ENCODE results near the gene DLX1. TPM values are rescaled to one million over a fixed set of nuclear protein-coding genes. Genes with fewer than 3 reads are reported as not detected.
"Not testable (repeated sequence)": the region's sequence is repeated elsewhere in the genome, so short reads cannot be mapped to it uniquely, and the experiment has no call there.

Gene DLX1
- total RNA-seq, 1 donor from 2014 or later: not detected

DNA sequence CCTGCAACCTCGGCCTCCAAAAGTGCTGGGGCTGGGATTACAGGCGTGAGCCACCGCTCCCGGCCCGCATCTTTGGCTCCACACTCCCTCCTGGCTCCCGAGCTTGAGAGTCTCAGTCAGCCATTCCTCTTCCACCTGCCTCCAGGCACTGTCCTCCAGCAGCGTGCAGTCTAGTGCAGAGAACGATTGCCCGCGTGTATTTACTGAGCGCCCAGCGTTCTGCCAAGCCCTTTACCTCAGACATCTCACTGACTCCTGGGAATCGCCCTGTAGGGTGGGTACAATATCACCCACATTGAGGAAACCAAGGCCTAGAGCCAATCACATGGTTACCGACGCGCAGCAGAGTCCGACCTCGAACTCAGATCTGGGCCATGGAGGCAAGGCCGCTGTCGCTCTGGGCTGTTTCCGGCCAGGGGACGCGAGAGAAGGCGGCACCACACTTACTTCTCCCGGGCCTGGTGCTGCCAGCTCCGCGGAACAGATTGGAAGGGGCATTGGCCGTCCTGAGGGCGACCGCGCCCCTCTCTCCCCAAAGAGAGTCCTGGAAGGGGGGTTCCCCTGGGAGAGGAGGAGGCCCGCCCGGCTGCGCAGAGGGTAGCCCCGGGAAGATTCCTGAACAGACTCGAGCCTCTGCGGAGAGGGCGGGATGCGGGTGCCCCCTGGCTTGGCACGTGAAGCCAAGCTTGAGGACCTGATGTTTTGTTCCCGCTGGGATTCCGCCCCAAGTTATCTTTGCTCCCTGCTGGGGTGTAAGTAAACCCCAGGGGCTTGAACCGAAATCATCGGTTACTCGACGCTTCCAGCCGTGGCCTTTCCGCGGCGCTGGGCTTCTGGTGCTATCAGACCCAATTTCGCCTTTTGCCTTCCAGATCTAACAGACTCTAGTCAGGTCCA lies 22.6 kb downstream of the DLX1 start:
- Histone ChIP-seq H3K4me1 (peaks cover 0 to 5% of the 10 kb centered on the region in 2 donors), H3K4me3 (no peak overlapping the region), H3K27me3 (peaks cover 23% of the 10 kb centered on the region), H3K9me3 (no peaks in the 10 kb centered on the region), H3K36me3 (no peaks in the 10 kb centered on the region), H3K27ac (no peak overlapping the region)
- DNase-seq (ENCODE audit: low spot score in 2 of 2): no peak
- intact Hi-C loops (cut with DNase I): loop anchor here (5.0 kb wide), 1 partner anchor 296 kb away; no protein-coding TSS in a partner anchor
- TF ChIP-seq, protein P1, sequence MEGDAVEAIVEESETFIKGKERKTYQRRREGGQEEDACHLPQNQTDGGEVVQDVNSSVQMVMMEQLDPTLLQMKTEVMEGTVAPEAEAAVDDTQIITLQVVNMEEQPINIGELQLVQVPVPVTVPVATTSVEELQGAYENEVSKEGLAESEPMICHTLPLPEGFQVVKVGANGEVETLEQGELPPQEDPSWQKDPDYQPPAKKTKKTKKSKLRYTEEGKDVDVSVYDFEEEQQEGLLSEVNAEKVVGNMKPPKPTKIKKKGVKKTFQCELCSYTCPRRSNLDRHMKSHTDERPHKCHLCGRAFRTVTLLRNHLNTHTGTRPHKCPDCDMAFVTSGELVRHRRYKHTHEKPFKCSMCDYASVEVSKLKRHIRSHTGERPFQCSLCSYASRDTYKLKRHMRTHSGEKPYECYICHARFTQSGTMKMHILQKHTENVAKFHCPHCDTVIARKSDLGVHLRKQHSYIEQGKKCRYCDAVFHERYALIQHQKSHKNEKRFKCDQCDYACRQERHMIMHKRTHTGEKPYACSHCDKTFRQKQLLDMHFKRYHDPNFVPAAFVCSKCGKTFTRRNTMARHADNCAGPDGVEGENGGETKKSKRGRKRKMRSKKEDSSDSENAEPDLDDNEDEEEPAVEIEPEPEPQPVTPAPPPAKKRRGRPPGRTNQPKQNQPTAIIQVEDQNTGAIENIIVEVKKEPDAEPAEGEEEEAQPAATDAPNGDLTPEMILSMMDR (IDR thresholded peaks at IDR 0.05): no peak

DNA sequence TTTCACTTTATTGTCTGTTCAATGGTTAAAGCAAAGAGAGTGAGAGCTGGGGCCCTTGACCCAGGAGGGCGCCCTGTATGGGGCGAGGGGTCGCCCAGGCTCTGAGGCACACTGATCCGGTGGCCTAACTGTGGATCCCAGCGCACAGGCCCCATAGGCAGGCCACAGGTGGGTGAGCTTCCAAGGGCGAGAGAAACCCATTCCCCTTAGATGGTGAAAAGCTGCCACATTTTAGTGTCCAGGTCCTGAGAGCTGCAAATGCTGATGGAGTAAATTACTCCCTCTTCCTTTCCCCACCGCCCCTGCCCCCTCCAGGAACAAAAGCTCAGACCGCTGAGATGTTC lies 23.3 kb downstream of the DLX1 start:
- TF ChIP-seq, protein P1 (IDR thresholded peaks at IDR 0.05): no peak
- intact Hi-C loops (cut with DNase I): loop anchor here (5.0 kb wide), 1 partner anchor 296 kb away; no protein-coding TSS in a partner anchor
- H3K4me3 ChIP-seq: no peak overlapping the region
- peaks cover 0 to 5% of the 10 kb centered on the region in 2 donors for H3K4me1 ChIP-seq
- DNase-seq (ENCODE audit: low spot score in 2 of 2): no peak
- H3K36me3 ChIP-seq: no peaks in the 10 kb centered on the region
- peaks cover 17% of the 10 kb centered on the region for H3K27me3 ChIP-seq
- H3K9me3 ChIP-seq: no peaks in the 10 kb centered on the region
- no peak overlapping the region for H3K27ac ChIP-seq

DNA sequence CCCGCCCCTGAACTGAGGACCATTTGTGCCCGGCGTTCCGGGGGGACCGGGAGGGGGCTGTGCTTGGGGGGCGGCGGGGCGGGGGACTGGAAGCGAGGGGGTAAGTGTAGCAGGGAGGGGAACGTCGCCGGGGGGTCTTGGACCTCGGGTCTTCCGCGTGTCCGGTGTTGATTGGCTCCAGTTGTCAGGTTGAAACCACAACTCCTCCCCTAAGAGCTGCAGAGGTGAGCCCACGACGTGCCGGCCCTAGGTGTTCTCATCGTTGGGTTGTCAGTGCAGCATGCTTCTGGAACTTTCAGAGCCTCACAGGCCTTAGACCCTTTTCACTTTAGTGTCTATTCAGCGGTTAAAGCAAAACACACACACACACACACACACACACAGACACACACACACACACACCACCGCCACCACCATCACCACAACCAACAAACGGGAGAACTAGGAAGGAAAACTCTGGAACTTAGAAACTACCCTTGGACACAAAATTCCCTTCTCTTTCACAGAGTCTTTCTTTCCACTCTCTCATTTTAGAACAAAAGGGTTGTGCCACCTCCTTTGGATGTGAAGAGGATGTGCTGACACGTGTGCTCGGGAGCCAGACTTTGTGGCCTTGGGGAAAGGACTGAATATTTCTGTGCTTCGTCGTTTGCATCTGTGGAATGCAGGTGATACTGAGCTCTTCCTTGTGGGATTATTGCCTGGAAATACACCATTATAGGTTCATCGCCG lies 24.1 kb downstream of the DLX1 start:
- Histone ChIP-seq H3K9me3 (no peaks in the 10 kb centered on the region), H3K27me3 (peaks cover 8% of the 10 kb centered on the region), H3K4me1 (peaks cover 0 to 5% of the 10 kb centered on the region in 2 donors), H3K27ac (no peak overlapping the region), H3K36me3 (no peaks in the 10 kb centered on the region), H3K4me3 (no peak overlapping the region)
- intact Hi-C loops (cut with DNase I): loop anchor here (5.0 kb wide), 1 partner anchor 297 kb away; no protein-coding TSS in a partner anchor
- TF ChIP-seq, protein P1 (IDR thresholded peaks at IDR 0.05): no peak
- DNase-seq (ENCODE audit: low spot score in 2 of 2): no peak

DNA sequence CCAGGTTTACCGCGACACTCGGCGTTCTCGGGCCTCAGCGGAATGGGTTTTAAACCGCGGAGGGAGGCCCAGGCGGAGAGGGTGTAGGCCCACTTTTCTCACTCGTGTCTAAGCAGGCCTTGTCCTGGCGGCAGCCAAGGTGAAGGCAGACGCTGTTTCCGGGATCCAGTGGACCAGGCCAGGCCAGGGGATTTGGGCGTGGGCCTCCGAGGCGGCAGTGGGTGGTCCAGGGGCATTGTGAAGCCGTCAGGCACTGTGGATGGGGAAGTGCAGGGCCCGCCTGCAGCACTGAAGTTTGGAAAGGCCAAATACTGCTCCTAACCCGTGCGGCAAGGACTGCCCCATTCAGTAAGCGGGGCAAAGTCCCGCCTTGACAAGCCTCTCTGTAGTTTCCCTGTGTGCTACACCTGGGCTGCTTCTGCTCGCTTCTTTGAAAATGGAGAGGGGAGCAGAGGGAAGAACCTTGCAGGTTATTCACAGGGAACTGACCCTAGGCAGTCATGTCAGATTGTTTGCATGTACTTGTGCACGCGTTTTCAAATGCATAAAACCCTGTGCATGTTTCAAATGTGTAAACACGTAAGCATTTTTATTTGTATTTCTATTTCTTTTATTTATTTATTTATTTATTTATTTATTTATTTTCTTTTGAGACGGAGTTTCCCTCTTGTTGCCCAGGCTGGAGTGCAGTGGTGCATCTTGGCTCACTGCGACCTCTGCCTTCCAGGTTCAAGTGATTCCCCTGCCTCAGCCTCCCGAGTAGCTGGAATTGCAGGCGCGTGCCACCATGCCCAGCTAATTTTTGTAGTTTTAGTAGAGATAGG lies 24.9 kb downstream of the DLX1 start:
- Histone ChIP-seq H3K9me3 (no peaks in the 10 kb centered on the region), H3K27ac (no peak overlapping the region), H3K27me3 (peaks cover 7% of the 10 kb centered on the region), H3K4me3 (no peak overlapping the region), H3K36me3 (no peaks in the 10 kb centered on the region), H3K4me1 (peaks cover 0 to 5% of the 10 kb centered on the region in 2 donors)
- TF ChIP-seq, protein P1 (IDR thresholded peaks at IDR 0.05): no peak
- no peak for DNase-seq (ENCODE audit: low spot score in 2 of 2)
- intact Hi-C loops (cut with DNase I): loop anchor here (5.0 kb wide), 1 partner anchor 298 kb away; no protein-coding TSS in a partner anchor

DNA sequence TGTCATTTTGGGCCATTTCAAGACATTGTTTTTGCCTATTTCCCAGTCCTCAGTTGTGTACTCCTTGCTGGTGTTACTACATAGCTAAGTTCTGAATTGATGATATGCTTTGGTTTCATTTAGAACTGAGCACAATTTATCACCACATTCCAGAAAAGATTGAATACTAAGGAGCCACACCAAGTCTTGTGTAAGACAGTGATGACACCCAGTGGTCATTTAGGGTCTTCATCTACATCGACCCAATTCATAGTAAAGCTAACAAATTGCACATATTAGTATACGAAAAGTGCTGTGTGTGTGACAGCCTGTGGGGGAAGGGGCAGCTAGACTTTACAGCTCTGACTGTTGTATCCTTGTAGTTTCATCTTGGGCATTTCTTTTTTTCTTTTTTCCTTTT lies 28.3 kb downstream of the DLX1 start:
- Histone ChIP-seq H3K36me3 (no peaks in the 10 kb centered on the region), H3K27me3 (no peaks in the 10 kb centered on the region), H3K4me1 (no peaks in the 10 kb centered on the region), H3K4me3 (no peak overlapping the region), H3K9me3 (no peaks in the 10 kb centered on the region), H3K27ac (no peak overlapping the region)
- DNase-seq (ENCODE audit: low spot score in 2 of 2): no peak
- intact Hi-C loops (cut with DNase I): no loop called here
- TF ChIP-seq, protein P1 (IDR thresholded peaks at IDR 0.05): peak in 1 of 3 experiments; percentile 29

DNA sequence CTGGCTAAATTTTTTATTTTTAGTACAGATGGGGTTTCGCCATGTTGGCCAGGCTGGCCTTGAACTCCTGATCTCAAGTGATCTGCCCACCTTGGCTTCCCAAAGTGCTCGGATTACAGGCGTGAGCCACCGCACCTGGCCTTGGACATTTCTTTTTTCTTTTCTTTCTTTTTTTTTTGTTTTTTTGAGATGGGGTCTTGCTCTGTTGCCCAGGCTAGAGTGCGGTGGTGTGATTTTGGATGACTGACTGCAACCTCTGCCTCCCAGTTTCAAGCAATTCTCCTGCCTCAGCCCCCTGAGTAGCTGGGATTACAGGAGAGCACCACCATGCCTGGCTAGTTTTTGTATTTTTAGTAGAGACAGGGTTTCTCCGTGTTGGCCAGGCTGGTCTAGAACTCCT lies 28.9 kb downstream of the DLX1 start:
- H3K27ac ChIP-seq; H3K4me3 ChIP-seq; H3K9me3 ChIP-seq; H3K36me3 ChIP-seq; H3K27me3 ChIP-seq; DNase-seq (ENCODE audit: low spot score in 2 of 2); H3K4me1 ChIP-seq; intact Hi-C loops (cut with DNase I): not testable (repeated sequence)

Measured in ascending aorta (tissue), 2 donors.